DND-41 (cell line): ENCODE measurements around the gene LRRC28.

Source experiments
- ATAC-seq: fragments of 200-7000 bp; cut with Tn5 transposase; 3 replicates; pipeline ENCODE4 v1.9.1; 2021; ENCODE audit warnings: low read depth; ENCODE audit not compliant: insufficient read depth
- DNase-seq: peaks from one replicate; pipeline ENCODE4 v3.0.0-alpha.2; 2020
- H2AFZ ChIP-seq: 2 replicates; pipeline ENCODE4 v1.6.0; 2012; ENCODE audit warnings: low read depth, low read length
- H3K27ac ChIP-seq: 2 replicates; pipeline ENCODE4 v1.5.1; 2012; ENCODE audit warnings: low read length, inconsistent platforms
- H3K27me3 ChIP-seq: fragments of 200-600 bp; sonication (generic); 2 replicates; pipeline ENCODE4 v1.6.0; 2012; ENCODE audit warnings: low read length, mild to moderate bottlenecking, inconsistent platforms; ENCODE audit not compliant: insufficient read depth, poor library complexity
- H3K36me3 ChIP-seq: 2 replicates; pipeline ENCODE4 v1.5.1; 2012; ENCODE audit warnings: low read length, inconsistent platforms; ENCODE audit not compliant: insufficient read depth
- H3K4me1 ChIP-seq: 2 replicates; pipeline ENCODE4 v1.5.1; 2012; ENCODE audit warnings: mild to moderate bottlenecking, low read length; ENCODE audit not compliant: insufficient read depth
- H3K4me2 ChIP-seq: 2 replicates; pipeline ENCODE4 v1.6.0; 2012; ENCODE audit warnings: mild to moderate bottlenecking, moderate library complexity, low read length, inconsistent platforms; ENCODE audit not compliant: insufficient read depth
- H3K4me3 ChIP-seq, 2 experiments: fragments of 200-600 bp in 1 of 2; shearing (Covaris generic) in 1 of 2; 2 replicates each; pipeline ENCODE4 v1.5.1; 2012 to 2016; ENCODE audit warnings: inconsistent platforms in 2 of 2, low read length in 2 of 2, mild to moderate bottlenecking in 2 of 2, low read depth in 1 of 2, moderate library complexity in 1 of 2
- H3K79me2 ChIP-seq: 2 replicates; pipeline ENCODE4 v1.6.0; 2012; ENCODE audit warnings: low read length, inconsistent platforms; ENCODE audit not compliant: insufficient read depth
- H3K9ac ChIP-seq: 2 replicates; pipeline ENCODE4 v1.6.0; 2012; ENCODE audit warnings: low read depth, mild to moderate bottlenecking, inconsistent platforms, low read length, moderate library complexity
- H3K9me3 ChIP-seq: 2 replicates; pipeline ENCODE4 v1.5.1; 2012; ENCODE audit warnings: low read length, moderate library complexity, mild to moderate bottlenecking, inconsistent platforms; ENCODE audit not compliant: insufficient read depth, severe bottlenecking
- H4K20me1 ChIP-seq: 2 replicates; pipeline ENCODE4 v1.6.0; 2012; ENCODE audit warnings: low read length; ENCODE audit not compliant: insufficient read depth
- CTCF ChIP-seq: IDR thresholded peaks from 2 replicates; pipeline ENCODE4 v1.5.1; 2012; ENCODE audit warnings: borderline replicate concordance, low read length, moderate library complexity, mild to moderate bottlenecking; ENCODE audit not compliant: poor library complexity, severe bottlenecking; ENCODE audit errors: extremely low read depth
- EZH2 ChIP-seq: IDR thresholded peaks from 3 replicates; pipeline ENCODE4 v1.6.1; 2012; ENCODE audit warnings: borderline replicate concordance, low read depth, mild to moderate bottlenecking, moderate library complexity, low read length, inconsistent platforms; ENCODE audit not compliant: severe bottlenecking

The LRRC28 gene

GRCh38 chr15:99333981-99334380 is 82.7 kb downstream of the LRRC28 start:
- TF ChIP-seq EZH2 (no peak), CTCF (no peak)

GRCh38 chr15:99335508-99335907 is 84.2 kb downstream of the LRRC28 start:
- Histone ChIP-seq H3K79me2 (no peaks in the 10 kb centered on the region; the same call in 1 of the 2 replicates), H3K4me2 (no peak overlapping the region), H3K9ac (no peak overlapping the region), H3K27me3 (no peaks in the 10 kb centered on the region), H3K36me3 (peaks cover 13% of the 10 kb centered on the region), H4K20me1 (no peaks in the 10 kb centered on the region), H3K4me3 (no peak overlapping the region), H2AFZ (no peak overlapping the region), H3K9me3 (no peaks in the 10 kb centered on the region), H3K27ac (no peak overlapping the region), H3K4me1 (no peaks in the 10 kb centered on the region)
- ATAC-seq = no peak
- DNase-seq = no peak
- TF ChIP-seq CTCF (no peak), EZH2 (no peak)

More at GRCh38 chr15:99333981-99334380, 82.7 kb downstream of the LRRC28 start:
- Histone ChIP-seq H3K4me1 (no peaks in the 10 kb centered on the region), H3K9ac (no peak overlapping the region), H2AFZ (no peak overlapping the region), H3K36me3 (peaks cover 13% of the 10 kb centered on the region), H3K27ac (no peak overlapping the region), H3K27me3 (no peaks in the 10 kb centered on the region), H4K20me1 (no peaks in the 10 kb centered on the region), H3K9me3 (no peaks in the 10 kb centered on the region), H3K4me3 (no peak overlapping the region), H3K79me2 (peaks cover 6% of the 10 kb centered on the region; the same call in 1 of the 2 replicates), H3K4me2 (no peak overlapping the region)
- ATAC-seq = no peak
- DNase-seq = no peak

- no peak for DNase-seq
- Histone ChIP-seq H3K27me3 (no peaks in the 10 kb centered on the region), H3K9me3 (no peaks in the 10 kb centered on the region), H3K79me2 (no peaks in the 10 kb centered on the region), H2AFZ (no peak overlapping the region), H3K4me1 (no peaks in the 10 kb centered on the region), H3K4me3 (no peak overlapping the region), H3K4me2 (no peak overlapping the region), H3K36me3 (peaks cover 15% of the 10 kb centered on the region), H4K20me1 (no peaks in the 10 kb centered on the region), H3K9ac (no peak overlapping the region), H3K27ac (no peak overlapping the region)
- TF ChIP-seq CTCF = no peak
- no peak for TF ChIP-seq EZH2
- no peak for ATAC-seq
Measured at GRCh38 chr15:99336794-99337193, 85.5 kb downstream of the LRRC28 start.

GRCh38 chr15:99340347-99340746 is 89.1 kb downstream of the LRRC28 start:
- no peak for TF ChIP-seq CTCF
- no peak for TF ChIP-seq EZH2
- Histone ChIP-seq H3K4me3 (no peak overlapping the region), H3K27ac (no peak overlapping the region), H3K4me2 (no peak overlapping the region), H4K20me1 (no peaks in the 10 kb centered on the region), H3K4me1 (no peaks in the 10 kb centered on the region), H3K36me3 (peaks cover 18% of the 10 kb centered on the region), H2AFZ (no peak overlapping the region), H3K9me3 (no peaks in the 10 kb centered on the region), H3K27me3 (no peaks in the 10 kb centered on the region), H3K79me2 (no peaks in the 10 kb centered on the region), H3K9ac (no peak overlapping the region)
- no peak for DNase-seq
- no peak for ATAC-seq
